GM13976 (cell line): ENCODE data around the gene PCBP3.

Experiments used
- DNase-seq: peaks from one replicate; pipeline ENCODE4 v3.0.0; 2012; ENCODE audit warnings: low spot score
- CTCF ChIP-seq: IDR thresholded peaks from 2 replicates; pipeline ENCODE4 v1.5.1; 2012; ENCODE audit warnings: borderline replicate concordance, mild to moderate bottlenecking; ENCODE audit not compliant: insufficient read depth; ENCODE audit errors: extremely low read depth, missing control alignments, control extremely low read depth
- in situ Hi-C: fragments of 300-500 bp; cut with MboI; formaldehyde crosslinking; loops from one replicate; pipeline ENCODE4 v1.12.0; 2022; ENCODE audit warnings: low sequenced_read_pairs, mixed read lengths, inconsistent platforms; ENCODE audit not compliant: unreplicated experiment

PCBP3 gene

DNA sequence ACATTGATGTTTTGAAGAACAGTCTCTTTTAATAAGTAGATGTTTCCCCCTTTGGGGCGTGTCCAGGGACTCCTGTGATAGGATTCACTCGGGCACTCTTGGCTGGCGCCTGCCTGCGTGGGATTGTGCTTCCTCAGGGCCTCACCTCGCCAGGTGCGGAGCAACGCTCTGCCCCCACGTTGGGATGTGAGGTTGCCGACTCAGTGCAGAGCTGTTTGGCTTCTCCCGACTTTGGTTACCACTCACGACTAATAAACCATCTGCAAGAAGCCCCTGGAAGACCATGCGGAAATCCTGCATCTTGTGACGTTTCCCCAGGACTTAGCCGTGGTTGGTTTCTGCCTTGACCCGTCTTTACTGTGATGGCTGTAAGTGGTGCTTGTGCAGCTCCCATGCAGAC, 106.4 kb downstream of the PCBP3 start:
- no peak for DNase-seq
- no peak for TF ChIP-seq CTCF
- in situ Hi-C loops: no loop called here

DNA sequence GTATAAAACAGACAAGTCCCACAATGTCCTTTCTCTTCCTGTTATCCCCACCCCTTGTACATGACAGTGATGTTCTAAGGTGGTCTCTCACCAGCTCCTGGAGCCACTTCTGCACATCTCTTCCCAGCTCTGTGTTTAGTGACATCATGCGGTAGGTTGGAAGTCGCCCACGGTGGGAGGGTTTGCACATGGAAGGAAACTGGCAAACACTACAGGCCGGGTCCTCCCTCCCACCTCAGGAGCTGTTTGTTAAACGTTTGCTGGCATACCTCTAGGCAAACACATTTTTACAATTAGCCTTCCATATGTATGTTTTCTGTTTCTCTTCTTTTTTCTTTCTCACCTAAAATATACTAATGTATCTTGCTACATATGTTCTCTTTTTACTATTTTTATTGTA, 107.4 kb downstream of the PCBP3 start:
- in situ Hi-C loops: no loop called here
- no peak for TF ChIP-seq CTCF
- no peak for DNase-seq

- in situ Hi-C loops: no loop called here
- TF ChIP-seq CTCF: no peak
- no peak for DNase-seq
Measured at GRCh38 chr21:45753445-45753844, 109.9 kb downstream of the PCBP3 start.

GRCh38 chr21:45756029-45756428, 112.5 kb downstream of the PCBP3 start:
- DNase-seq: no peak
- TF ChIP-seq CTCF: no peak
- in situ Hi-C loops: no loop called here

GRCh38 chr21:45756669-45757068, 113.1 kb downstream of the PCBP3 start:
- no peak for TF ChIP-seq CTCF
- in situ Hi-C loops: no loop called here
- no peak for DNase-seq

- DNase-seq: no peak
- no peak for TF ChIP-seq CTCF
- in situ Hi-C loops: no loop called here
Measured at GRCh38 chr21:45761704-45762103, 118.2 kb downstream of the PCBP3 start.

GRCh38 chr21:45763074-45763473, 119.5 kb downstream of the PCBP3 start:
- no peak for DNase-seq
- TF ChIP-seq CTCF: no peak
- in situ Hi-C loops: no loop called here
